Astrocyte of the spinal cord (primary cell): ENCODE measurements around the gene EPOP.
A peak's percentile ranks its signal among the peaks of the same experiment; 100 is the strongest.

Experiments
- DNase-seq: peaks from one replicate; pipeline ENCODE4 v3.0.0; 2011; ENCODE audit warnings: low read depth, low spot score
- H3K4me3 ChIP-seq: 2 replicates; pipeline ENCODE4 v1.5.1; 2011; ENCODE audit warnings: low read depth, mild to moderate bottlenecking, low read length, moderate library complexity
- in situ Hi-C: cut with HindIII; loops from 2 replicates; pipeline ENCODE4 v1.10.0; 2017; ENCODE audit warnings: low sequenced_read_pairs
- TF ChIP-seq, protein P1 (sequence below): IDR thresholded peaks from 2 replicates; pipeline ENCODE4 v1.5.1; 2012; ENCODE audit warnings: low read depth, mild to moderate bottlenecking, low read length, inconsistent platforms

The EPOP gene

DNA sequence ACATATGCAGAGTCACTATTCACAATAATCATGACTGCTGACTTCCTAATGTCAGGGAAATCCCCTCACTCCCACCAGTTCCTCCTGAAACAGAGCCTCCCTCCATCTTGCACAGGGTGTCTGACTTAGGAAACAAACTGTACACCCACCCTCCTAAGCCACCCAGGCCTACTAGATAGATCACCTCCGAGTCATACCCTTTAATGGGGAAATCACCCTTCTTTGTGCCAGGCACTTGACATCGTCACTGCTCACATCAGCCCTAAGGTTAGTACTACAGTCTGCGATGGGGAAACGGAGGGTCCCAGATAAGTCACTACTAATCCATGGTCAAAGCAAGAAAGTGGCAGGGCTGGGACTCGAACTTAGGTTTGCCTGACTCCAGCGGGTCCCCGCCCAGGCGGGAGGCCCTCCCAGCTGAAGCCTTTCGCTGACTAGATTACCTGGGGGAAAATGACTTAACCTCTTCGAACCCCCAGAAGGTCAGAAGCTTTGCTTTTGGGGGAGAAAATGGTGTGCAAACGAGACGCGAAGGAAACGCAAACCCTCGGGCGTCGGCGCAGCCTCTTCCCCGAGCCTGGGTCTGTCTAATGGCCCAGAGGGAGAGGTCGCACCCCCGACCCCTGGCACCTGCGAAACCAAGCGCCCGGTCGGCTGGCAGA is 26.9 kb upstream of the EPOP start:
- peak; percentile 32 for DNase-seq
- peak overlapping the region; percentile 81 for H3K4me3 ChIP-seq
- in situ Hi-C loops = no loop called here
- TF ChIP-seq, protein P1, sequence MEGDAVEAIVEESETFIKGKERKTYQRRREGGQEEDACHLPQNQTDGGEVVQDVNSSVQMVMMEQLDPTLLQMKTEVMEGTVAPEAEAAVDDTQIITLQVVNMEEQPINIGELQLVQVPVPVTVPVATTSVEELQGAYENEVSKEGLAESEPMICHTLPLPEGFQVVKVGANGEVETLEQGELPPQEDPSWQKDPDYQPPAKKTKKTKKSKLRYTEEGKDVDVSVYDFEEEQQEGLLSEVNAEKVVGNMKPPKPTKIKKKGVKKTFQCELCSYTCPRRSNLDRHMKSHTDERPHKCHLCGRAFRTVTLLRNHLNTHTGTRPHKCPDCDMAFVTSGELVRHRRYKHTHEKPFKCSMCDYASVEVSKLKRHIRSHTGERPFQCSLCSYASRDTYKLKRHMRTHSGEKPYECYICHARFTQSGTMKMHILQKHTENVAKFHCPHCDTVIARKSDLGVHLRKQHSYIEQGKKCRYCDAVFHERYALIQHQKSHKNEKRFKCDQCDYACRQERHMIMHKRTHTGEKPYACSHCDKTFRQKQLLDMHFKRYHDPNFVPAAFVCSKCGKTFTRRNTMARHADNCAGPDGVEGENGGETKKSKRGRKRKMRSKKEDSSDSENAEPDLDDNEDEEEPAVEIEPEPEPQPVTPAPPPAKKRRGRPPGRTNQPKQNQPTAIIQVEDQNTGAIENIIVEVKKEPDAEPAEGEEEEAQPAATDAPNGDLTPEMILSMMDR = no peak

DNA sequence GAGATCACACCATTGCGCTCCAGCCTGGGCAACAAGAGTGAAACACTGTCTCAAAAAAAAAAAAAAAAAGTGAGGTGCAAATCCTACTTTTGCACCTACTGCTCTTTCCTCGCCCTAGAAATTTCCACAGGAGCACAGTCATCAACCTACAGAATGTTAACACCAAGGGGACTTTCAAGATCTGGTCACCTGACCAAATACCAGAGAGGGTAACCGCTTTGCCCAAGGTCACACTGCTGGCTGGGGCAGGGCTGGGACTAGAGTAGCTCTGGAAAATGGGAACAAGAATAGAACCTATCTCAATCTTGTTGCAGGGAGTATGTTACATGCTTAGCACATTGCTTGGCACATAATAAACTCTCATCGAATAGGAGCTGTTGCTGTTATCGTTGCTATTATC is 24.0 kb upstream of the EPOP start:
- DNase-seq = no peak
- in situ Hi-C loops = no loop called here

GRCh38 chr17:38697061-38697820 is 22.5 kb upstream of the EPOP start:
- H3K4me3 ChIP-seq = no peak overlapping the region
- in situ Hi-C loops = no loop called here
- no peak for DNase-seq
- TF ChIP-seq, protein P1 = no peak

More for the DNA sequence above, 24.0 kb upstream of the EPOP start:
- TF ChIP-seq, protein P1 = no peak
- H3K4me3 ChIP-seq = no peak overlapping the region

DNA sequence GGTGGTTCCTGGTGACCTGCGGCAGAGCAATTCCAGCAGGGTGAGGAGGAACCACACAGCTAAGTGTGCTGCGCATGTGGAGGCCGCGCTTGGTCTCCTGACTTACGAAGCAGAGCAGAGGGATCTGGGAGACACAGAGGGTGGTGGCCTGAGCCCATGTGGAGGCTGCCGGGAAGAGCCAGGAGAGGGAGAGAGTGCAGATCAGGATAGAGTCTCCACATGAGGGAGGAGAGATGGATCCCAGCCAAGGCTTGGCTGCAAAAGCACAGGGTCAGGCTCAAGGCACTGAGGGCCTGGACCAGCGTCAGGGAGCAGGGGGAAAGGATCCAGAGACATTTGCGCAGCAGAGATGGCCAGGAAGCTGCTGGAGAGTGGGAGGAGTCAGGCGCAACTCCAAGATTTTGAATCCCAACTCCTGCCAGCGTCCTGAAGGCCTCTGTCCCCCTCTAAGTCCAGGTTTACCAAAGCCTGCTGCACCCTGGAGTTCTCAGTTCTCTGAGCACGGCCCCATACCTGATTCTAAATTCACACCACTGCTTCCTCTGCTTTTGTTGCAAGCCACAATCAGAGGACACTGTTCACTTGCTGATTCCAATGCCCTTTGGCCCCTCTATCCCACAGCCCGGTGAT is 19.1 kb upstream of the EPOP start:
- TF ChIP-seq, protein P1 = no peak
- DNase-seq = peak; percentile 25
- H3K4me3 ChIP-seq = no peak overlapping the region
- in situ Hi-C loops = no loop called here

- TF ChIP-seq, protein P1 = no peak
- in situ Hi-C loops = no loop called here
- no peak for DNase-seq
- H3K4me3 ChIP-seq = no peak overlapping the region
Measured at GRCh38 chr17:38691154-38691553, 16.4 kb upstream of the EPOP start.

GRCh38 chr17:38690386-38690785 is 15.6 kb upstream of the EPOP start:
- in situ Hi-C loops = no loop called here
- no peak overlapping the region for H3K4me3 ChIP-seq
- TF ChIP-seq, protein P1 = no peak
- no peak for DNase-seq
